Measurements from ENCODE around the gene SRSF12.

- no peak for TF ChIP-seq ELF4 (IDR thresholded peaks at IDR 0.05)
- TF ChIP-seq L3MBTL2 (conservative IDR thresholded peaks at IDR 0.05): no peak
- no peak for TF ChIP-seq FOXK2 (IDR thresholded peaks at IDR 0.05)
- no peak for TF ChIP-seq FOXM1 (IDR thresholded peaks at IDR 0.05; ENCODE audit: borderline replicate concordance)
- TF ChIP-seq ZNF384 (IDR thresholded peaks at IDR 0.05): no peak
- no peak for TF ChIP-seq FOXA1 (IDR thresholded peaks at IDR 0.05)
- TF ChIP-seq ARNT (IDR thresholded peaks at IDR 0.05): no peak
- TF ChIP-seq SUZ12 (IDR thresholded peaks at IDR 0.05): no peak
- TF ChIP-seq BHLHE40 (IDR thresholded peaks at IDR 0.05; ENCODE audit: borderline replicate concordance): no peak
- no peak for TF ChIP-seq NFRKB (IDR thresholded peaks at IDR 0.05)
- TF ChIP-seq HDGF (IDR thresholded peaks at IDR 0.05; ENCODE audit: borderline replicate concordance): no peak
- no peak for TF ChIP-seq TARDBP (IDR thresholded peaks at IDR 0.05)
- TF ChIP-seq SP1 (IDR thresholded peaks at IDR 0.05): no peak
Observed at GRCh38 chr6:89098461-89098860, 19.4 kb downstream of the SRSF12 start.
